Measurements from ENCODE around the gene PPP1R12A. TPM values are rescaled to one million over a fixed set of nuclear protein-coding genes. Genes with fewer than 3 reads are reported as not detected.

The PPP1R12A gene
- total RNA-seq, 4 donors from 2014 or later = 82.6 to 128 (median 87.4) TPM

DNA sequence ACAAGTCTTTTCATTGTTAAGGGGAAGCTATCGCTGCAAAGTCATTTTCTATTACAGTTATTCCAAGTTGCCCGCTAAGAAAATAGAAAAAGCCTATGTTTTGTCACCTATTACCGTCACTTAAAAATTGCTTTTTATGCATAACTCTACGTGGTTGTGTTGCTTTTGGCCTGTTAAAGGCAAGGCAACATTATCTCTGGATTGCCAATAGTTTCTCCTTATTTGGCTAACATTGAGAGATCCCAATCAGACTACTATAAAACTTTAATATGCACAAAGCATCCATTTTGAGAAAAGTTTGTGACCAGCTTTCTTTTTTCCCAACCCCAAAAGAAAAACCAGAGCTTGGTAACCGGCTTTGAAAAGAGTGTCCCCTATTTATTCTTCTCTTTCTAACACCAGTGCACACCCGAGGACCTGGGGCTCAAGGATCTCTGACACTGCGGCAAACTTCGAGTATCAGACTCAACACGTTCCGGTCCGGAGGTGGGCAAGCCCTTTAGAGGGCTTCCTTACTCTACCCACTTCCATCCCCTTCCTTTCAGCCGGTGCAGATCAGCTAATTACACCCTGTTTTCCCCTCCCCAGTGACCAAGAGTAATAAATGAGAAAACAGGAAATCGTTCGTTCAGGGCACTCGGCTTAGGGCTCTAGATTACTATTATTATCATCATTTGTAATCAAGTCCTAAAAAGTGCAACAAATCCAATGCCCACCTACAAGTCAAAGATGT lies 1.2 kb downstream of the PPP1R12A start:
- TF ChIP-seq, protein P1, sequence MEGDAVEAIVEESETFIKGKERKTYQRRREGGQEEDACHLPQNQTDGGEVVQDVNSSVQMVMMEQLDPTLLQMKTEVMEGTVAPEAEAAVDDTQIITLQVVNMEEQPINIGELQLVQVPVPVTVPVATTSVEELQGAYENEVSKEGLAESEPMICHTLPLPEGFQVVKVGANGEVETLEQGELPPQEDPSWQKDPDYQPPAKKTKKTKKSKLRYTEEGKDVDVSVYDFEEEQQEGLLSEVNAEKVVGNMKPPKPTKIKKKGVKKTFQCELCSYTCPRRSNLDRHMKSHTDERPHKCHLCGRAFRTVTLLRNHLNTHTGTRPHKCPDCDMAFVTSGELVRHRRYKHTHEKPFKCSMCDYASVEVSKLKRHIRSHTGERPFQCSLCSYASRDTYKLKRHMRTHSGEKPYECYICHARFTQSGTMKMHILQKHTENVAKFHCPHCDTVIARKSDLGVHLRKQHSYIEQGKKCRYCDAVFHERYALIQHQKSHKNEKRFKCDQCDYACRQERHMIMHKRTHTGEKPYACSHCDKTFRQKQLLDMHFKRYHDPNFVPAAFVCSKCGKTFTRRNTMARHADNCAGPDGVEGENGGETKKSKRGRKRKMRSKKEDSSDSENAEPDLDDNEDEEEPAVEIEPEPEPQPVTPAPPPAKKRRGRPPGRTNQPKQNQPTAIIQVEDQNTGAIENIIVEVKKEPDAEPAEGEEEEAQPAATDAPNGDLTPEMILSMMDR (IDR thresholded peaks at IDR 0.05; ENCODE audit: low read depth) = no peak

- TF ChIP-seq, protein P1 (IDR thresholded peaks at IDR 0.05; ENCODE audit: low read depth) = no peak
Observed at GRCh38 chr12:79933043-79933442, 1.9 kb downstream of the PPP1R12A start.

DNA sequence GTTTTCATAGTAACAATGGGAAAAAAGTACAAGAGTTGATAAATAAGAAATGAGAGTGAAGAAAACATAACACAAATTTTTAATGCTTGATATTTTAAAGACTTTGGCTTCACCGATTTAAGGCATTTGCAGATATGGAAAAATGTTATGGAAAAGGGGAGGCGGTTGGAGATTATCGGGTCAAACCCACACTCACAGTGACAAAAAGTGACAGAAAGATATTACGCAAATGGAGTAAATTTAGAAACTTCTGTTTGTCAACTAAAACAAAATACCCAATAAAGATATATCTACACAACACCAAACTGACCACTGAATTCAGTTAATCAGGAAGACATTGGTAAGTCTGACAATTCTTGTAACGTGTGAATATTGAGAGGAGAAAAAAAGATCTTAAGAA lies 2.5 kb downstream of the PPP1R12A start:
- TF ChIP-seq, protein P1 (IDR thresholded peaks at IDR 0.05; ENCODE audit: low read depth) = no peak

DNA sequence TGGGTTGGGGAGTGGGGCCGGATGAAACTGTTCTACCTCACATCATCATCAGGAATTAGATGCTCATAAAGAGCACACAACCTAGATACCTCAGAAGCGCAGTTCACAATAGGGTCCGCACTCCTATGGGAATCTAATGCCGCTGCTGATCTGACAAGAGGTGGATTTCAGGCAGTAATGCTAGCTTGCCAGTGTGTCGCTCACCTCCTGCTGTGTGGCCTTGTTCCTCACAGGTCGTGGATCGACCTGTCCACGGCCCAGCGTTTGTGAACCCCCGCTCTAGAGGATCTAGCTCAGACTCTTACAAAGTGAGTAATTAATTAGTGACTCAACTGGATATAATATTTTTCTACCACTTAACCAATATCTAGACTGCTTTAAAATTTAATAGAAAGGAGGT lies 5.8 kb downstream of the PPP1R12A start:
- TF ChIP-seq, protein P1 (IDR thresholded peaks at IDR 0.05; ENCODE audit: low read depth) = no peak

- TF ChIP-seq, protein P1 (IDR thresholded peaks at IDR 0.05; ENCODE audit: low read depth) = no peak
Observed at GRCh38 chr12:79927772-79928474, 7.0 kb downstream of the PPP1R12A start.

DNA sequence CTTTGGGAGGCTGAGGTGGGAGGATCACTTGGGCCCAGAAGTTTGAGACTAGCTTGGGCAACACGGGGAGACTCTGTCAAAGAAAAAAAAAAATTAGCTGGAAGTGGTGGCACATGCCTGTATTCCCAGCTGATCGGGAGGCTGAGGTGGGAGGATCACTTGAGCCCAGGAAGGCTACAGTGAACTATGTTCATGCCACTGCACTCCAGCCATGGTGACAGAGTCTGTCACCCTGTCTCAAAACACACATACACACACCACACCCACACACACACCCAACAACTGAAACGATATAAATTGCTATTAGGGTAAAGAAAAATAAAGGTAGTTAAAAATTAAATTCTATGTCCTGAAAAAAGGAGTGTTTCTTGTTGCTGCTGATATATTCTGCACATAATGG lies 7.9 kb downstream of the PPP1R12A start:
- TF ChIP-seq, protein P1 (IDR thresholded peaks at IDR 0.05; ENCODE audit: low read depth) = no peak

DNA sequence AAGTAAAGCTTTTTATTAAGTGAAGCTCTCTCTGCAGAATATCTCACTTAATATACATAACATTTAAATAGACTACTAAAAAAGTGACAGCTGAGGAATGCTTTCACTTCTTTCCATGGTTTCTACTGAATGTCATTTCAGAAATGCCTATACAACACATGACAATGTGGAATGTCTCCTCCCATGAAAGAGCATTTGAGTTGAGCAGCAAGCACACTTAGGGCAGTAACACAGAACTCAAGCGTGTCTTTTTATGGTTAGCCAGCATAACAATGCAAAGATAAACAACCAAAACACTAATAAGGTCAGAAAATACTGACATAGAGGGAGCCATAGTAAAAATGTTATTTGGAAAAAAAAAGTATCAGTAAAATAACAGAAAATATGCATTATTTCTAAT lies 9.4 kb downstream of the PPP1R12A start:
- TF ChIP-seq, protein P1 (IDR thresholded peaks at IDR 0.05; ENCODE audit: low read depth) = no peak

All from subcutaneous adipose tissue (tissue), 4 donors.